Lung (tissue), 12 donors: ENCODE results near the gene RBM33. TPM values are rescaled to one million over a fixed set of nuclear protein-coding genes. Genes with fewer than 3 reads are reported as not detected.

Source experiments
- ATAC-seq: fragments of 200-7000 bp; cut with Tn5 transposase; one replicate; pipeline ENCODE4 v1.9.1; 2020; ENCODE audit warnings: moderate number of reproducible peaks; ENCODE audit not compliant: insufficient read depth, low FRiP score
- DNase-seq, 3 donors: peaks; one replicate each; pipeline ENCODE4 v3.0.0-alpha.2; 2013 to 2017
- H3K27ac ChIP-seq, 2 donors: one replicate each; pipeline ENCODE4 v1.5.1; 2013; ENCODE audit warnings: mild to moderate bottlenecking in 2 of 2, moderate library complexity in 2 of 2, control low read depth in 1 of 2, inconsistent platforms in 1 of 2, low read depth in 1 of 2, low read length in 1 of 2
- H3K27me3 ChIP-seq, 3 donors: one replicate each; pipeline ENCODE4 v1.5.1; 2013; ENCODE audit warnings: low read length in 2 of 3; ENCODE audit not compliant: control insufficient read depth in 3 of 3, insufficient read depth in 3 of 3
- H3K36me3 ChIP-seq, 4 donors: one replicate each; pipeline ENCODE4 v1.5.1; 2013; ENCODE audit warnings: low read length in 4 of 4, mild to moderate bottlenecking in 1 of 4, moderate library complexity in 1 of 4; ENCODE audit not compliant: control insufficient read depth in 4 of 4, insufficient read depth in 4 of 4
- H3K4me1 ChIP-seq, 5 donors: one replicate each; pipeline ENCODE4 v1.5.1; 2013; ENCODE audit warnings: low read length in 5 of 5, mild to moderate bottlenecking in 2 of 5, moderate library complexity in 1 of 5; ENCODE audit not compliant: control insufficient read depth in 5 of 5, insufficient read depth in 5 of 5
- H3K4me3 ChIP-seq: one replicate; pipeline ENCODE4 v1.5.1; 2013; ENCODE audit warnings: mild to moderate bottlenecking, control low read depth, moderate library complexity
- H3K9ac ChIP-seq, 2 donors: one replicate each; pipeline ENCODE4 v1.5.1; 2013; ENCODE audit warnings: low read length in 2 of 2, control low read depth in 1 of 2; ENCODE audit not compliant: insufficient read depth in 1 of 2
- H3K9me3 ChIP-seq, 4 donors: one replicate each; pipeline ENCODE4 v1.5.1; 2013; ENCODE audit warnings: low read length in 3 of 4, mild to moderate bottlenecking in 1 of 4, moderate library complexity in 1 of 4; ENCODE audit not compliant: control insufficient read depth in 4 of 4, insufficient read depth in 3 of 4
- WGBS, 2 donors: extraction: QIAGEN DNeasy Blood & Tissue Kit; methylation state at CpG; one replicate each; pipeline ENCODE4 v1.1.7; 2013; 5-methylcytosine and 5-hydroxymethylcytosine counted together
- polyA plus RNA-seq, 2 donors: library from polyadenylated mRNA; stranded (reverse); fragments of 200-250 nt; gene quantifications; one replicate each; pipeline ENCODE4 v1.2.1, GENCODE V29; 2013
- total RNA-seq, 2 donors: library from RNA; depleted of rRNA in 1 of 2; stranded (reverse); fragments of >200 nt in 1 of 2; gene quantifications; one replicate each; pipeline ENCODE4 v1.2.1, GENCODE V29; 2014 to 2021
- TF ChIP-seq, protein P1 (sequence below): IDR thresholded peaks from 2 replicates; pipeline ENCODE4 v1.5.1; 2012; ENCODE audit warnings: mild to moderate bottlenecking; ENCODE audit errors: control extremely low read depth, extremely low read depth
- donor health status: control.
- donor health status: control.
- donor health status: Bipolar disorder and iron deficiency.
- donor health status: healthy.
- donor health status: DM: yes; HTN: yes; CAD: no.

Gene RBM33
- total and polyA plus RNA-seq, 4 donors = 15.3 to 99.6 (median 43.2) TPM

DNA sequence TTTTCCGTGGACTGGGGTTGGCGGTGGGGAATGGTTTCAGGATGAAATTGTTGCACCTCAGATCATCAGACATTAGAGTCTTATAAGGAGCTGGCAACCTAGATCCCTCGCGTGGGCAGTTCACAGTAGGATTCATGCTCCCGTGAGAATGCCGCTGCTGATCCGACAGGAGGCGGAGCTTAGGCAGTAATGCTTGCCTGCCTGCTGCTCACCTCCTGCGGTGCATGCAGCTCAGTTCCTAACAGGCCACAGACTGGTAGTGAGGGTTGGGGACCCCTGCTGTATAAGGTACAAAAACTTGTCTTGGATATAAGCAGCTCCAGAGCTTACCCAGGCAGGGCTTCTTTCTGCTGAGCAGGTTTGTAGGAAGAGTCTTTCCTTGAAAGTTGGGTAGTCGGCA lies 113.9 kb downstream of the RBM33 start:
- Histone ChIP-seq H3K4me3 (no peak overlapping the region), H3K27me3 (no peaks in the 10 kb centered on the region), H3K9me3 (no peaks in the 10 kb centered on the region), H3K9ac (no peak overlapping the region), H3K27ac (no peak overlapping the region), H3K36me3 (peaks cover 0 to 7% (median 5%) of the 10 kb centered on the region in 4 donors), H3K4me1 (peaks cover 0 to 25% (median 4%) of the 10 kb centered on the region in 5 donors)
- ATAC-seq (no peak), DNase-seq (no peak)
- 95 to 96% methylated on average over 10 of the region's 10 CpGs for WGBS, 2 donors
- TF ChIP-seq, protein P1, sequence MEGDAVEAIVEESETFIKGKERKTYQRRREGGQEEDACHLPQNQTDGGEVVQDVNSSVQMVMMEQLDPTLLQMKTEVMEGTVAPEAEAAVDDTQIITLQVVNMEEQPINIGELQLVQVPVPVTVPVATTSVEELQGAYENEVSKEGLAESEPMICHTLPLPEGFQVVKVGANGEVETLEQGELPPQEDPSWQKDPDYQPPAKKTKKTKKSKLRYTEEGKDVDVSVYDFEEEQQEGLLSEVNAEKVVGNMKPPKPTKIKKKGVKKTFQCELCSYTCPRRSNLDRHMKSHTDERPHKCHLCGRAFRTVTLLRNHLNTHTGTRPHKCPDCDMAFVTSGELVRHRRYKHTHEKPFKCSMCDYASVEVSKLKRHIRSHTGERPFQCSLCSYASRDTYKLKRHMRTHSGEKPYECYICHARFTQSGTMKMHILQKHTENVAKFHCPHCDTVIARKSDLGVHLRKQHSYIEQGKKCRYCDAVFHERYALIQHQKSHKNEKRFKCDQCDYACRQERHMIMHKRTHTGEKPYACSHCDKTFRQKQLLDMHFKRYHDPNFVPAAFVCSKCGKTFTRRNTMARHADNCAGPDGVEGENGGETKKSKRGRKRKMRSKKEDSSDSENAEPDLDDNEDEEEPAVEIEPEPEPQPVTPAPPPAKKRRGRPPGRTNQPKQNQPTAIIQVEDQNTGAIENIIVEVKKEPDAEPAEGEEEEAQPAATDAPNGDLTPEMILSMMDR = no peak

DNA sequence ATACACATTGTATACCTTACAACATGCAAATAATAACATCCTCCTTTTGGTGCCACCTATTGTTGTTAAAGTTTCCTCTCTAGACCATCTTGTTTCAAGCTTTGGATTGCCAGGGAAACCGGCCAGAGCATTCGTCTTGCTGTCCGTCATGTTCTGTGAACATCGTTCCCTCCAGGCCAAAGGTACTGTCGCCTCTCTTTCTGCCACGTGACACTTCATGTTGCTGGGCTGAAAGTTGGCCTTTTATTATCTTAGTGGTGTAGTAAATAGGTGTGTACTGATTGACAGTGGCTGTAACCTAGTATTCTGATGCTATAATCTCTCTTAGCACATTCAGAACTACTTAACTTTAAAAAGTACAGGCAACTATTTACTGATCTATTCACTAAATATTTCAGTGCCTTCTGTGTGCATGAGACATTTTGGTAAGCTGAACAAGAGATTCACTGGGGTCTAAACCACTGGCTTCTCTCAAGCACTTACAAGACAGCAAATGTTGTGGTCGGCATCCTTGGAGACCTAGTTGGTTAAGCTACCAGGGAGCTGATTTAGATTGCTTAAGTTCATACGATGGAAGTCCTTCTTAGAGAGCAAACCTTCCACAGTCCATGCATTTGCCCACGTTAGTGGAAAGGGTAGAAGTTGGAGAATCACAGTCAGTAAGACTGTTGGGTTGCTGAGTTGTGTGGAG lies 115.4 kb downstream of the RBM33 start:
- DNase-seq (no peak), ATAC-seq (no peak)
- H3K4me1 ChIP-seq = peaks cover 0 to 27% (median 12%) of the 10 kb centered on the region in 5 donors
- no peak overlapping the region for H3K4me3 ChIP-seq
- WGBS, 2 donors = 83 to 85% methylated on average over 9 of the region's 9 CpGs
- H3K9me3 ChIP-seq = no peaks in the 10 kb centered on the region
- peaks cover 0 to 12% (median 9%) of the 10 kb centered on the region in 4 donors for H3K36me3 ChIP-seq
- no peak overlapping the region for H3K9ac ChIP-seq
- H3K27ac ChIP-seq = no peak overlapping the region
- TF ChIP-seq, protein P1 = no peak
- H3K27me3 ChIP-seq = no peaks in the 10 kb centered on the region

DNA sequence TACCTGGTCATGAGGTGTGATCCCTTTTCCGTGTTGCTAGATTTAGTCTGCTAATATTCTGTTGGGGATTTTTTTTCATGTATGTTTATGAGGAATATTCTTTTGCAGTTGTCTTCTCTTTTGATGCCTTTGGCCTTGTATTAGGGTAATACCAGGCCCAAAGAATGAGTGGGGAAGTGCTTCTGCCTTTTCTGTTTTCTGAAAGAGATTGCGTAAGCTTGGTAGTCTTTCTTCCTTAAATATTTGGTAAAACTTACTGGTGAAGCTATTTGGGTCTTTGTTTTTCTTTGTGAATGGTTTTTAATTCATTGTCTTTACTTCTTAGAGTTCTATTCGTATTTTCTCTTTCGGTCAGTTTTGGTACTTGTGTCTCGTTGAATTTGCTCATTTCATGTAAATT lies 116.7 kb downstream of the RBM33 start:
- H3K9me3 ChIP-seq = no peaks in the 10 kb centered on the region
- H3K9ac ChIP-seq = no peak overlapping the region
- H3K4me1 ChIP-seq = peaks cover 0 to 27% (median 12%) of the 10 kb centered on the region in 5 donors
- H3K4me3 ChIP-seq = no peak overlapping the region
- TF ChIP-seq, protein P1 = no peak
- no peak for DNase-seq
- H3K36me3 ChIP-seq = peaks cover 8 to 20% (median 17%) of the 10 kb centered on the region in 4 donors
- H3K27me3 ChIP-seq = no peaks in the 10 kb centered on the region
- no peak for ATAC-seq
- 73 to 86% methylated on average over 5 of the region's 5 CpGs for WGBS, 2 donors
- no peak overlapping the region for H3K27ac ChIP-seq
